H1 (cell line): ENCODE measurements around the gene RAMACL. TPM values are rescaled to one million over a fixed set of nuclear protein-coding genes. Genes with fewer than 3 reads are reported as not detected.
A peak's percentile ranks its signal among the peaks of the same experiment; 100 is the strongest.

Experiments used
- CTCF ChIA-PET: fragments of 300-600 bp; sonication (Branson Sonifier 250); formaldehyde crosslinking; loops from one replicate; lab custom pipeline; 2021; ENCODE audit not compliant: partially characterized antibody; lab: Charles Lee
- POLR2A ChIA-PET: fragments of 300-600 bp; sonication (Branson Sonifier 250); formaldehyde crosslinking; loops from one replicate; lab custom pipeline; 2021; ENCODE audit warnings: inconsistent platforms; ENCODE audit not compliant: partially characterized antibody; lab: Charles Lee
- DNase-seq, 2 experiments: peaks; one replicate each; pipeline versions ENCODE4 v3.0.0 to v3.0.0-alpha.2; 2010 to 2022; ENCODE audit warnings: low spot score in 2 of 2, low read depth in 1 of 2, mixed read lengths in 1 of 2
- FAIRE-seq: peaks from 2 replicates; lab custom pipeline; 2011; peaks lifted over from hg19 to GRCh38; lab: Jason Lieb, UNC
- H2AFZ ChIP-seq: 2 replicates; pipeline ENCODE4 v1.8.1; 2012; ENCODE audit warnings: low read length, inconsistent platforms
- H2AK5ac ChIP-seq: 2 replicates; pipeline ENCODE4 v1.6.1; 2013; ENCODE audit warnings: low read depth, low read length
- H2BK120ac ChIP-seq: replicated peaks from 2 replicates; pipeline ENCODE3; 2013; ENCODE audit warnings: low read depth, low read length, inconsistent platforms
- H2BK12ac ChIP-seq: 2 replicates; pipeline ENCODE4 v1.6.1; 2013; ENCODE audit warnings: low read depth, low read length
- H2BK15ac ChIP-seq: 2 replicates; pipeline ENCODE4 v1.6.1; 2013; ENCODE audit warnings: low read length
- H2BK20ac ChIP-seq: 2 replicates; pipeline ENCODE4 v1.6.1; 2013; ENCODE audit warnings: low read length
- H2BK5ac ChIP-seq: 2 replicates; pipeline ENCODE4 v1.6.1; 2013; ENCODE audit warnings: low read depth, low read length
- H3K14ac ChIP-seq: 2 replicates; pipeline ENCODE4 v1.6.1; 2013; ENCODE audit warnings: inconsistent platforms; ENCODE audit not compliant: insufficient read length
- H3K18ac ChIP-seq: 2 replicates; pipeline ENCODE4 v1.6.1; 2013; ENCODE audit warnings: low read length; ENCODE audit errors: extremely low read depth
- H3K23ac ChIP-seq: 2 replicates; pipeline ENCODE4 v1.6.1; 2013; ENCODE audit warnings: inconsistent platforms; ENCODE audit not compliant: insufficient read length
- H3K23me2 ChIP-seq: 2 replicates; pipeline ENCODE4 v1.6.1; 2013; ENCODE audit warnings: low read depth, low read length
- H3K27ac ChIP-seq: 2 replicates; pipeline ENCODE4 v1.6.1; 2011; ENCODE audit warnings: low read depth, low read length, inconsistent platforms
- H3K27me3 ChIP-seq, 4 experiments: replicated peaks in 1 of 4; 1 replicate in 1 of 4; 2 replicates in 3 of 4; pipeline versions ENCODE4 v1.6.1 to v1.8.1; 2011 to 2013; ENCODE audit warnings: low read length in 3 of 4, mild to moderate bottlenecking in 3 of 4, inconsistent platforms in 2 of 4, mixed read lengths in 2 of 4, moderate library complexity in 1 of 4; ENCODE audit not compliant: control insufficient read depth in 3 of 4, insufficient read depth in 3 of 4; ENCODE audit errors: extremely low read depth in 1 of 4
- H3K36me3 ChIP-seq, 4 experiments: 2 replicates each; pipeline versions ENCODE4 v1.6.1 to v1.8.1; 2011 to 2013; ENCODE audit warnings: mild to moderate bottlenecking in 4 of 4, low read length in 3 of 4, moderate library complexity in 2 of 4, control low read depth in 1 of 4, inconsistent platforms in 1 of 4; ENCODE audit not compliant: insufficient read depth in 4 of 4, control insufficient read depth in 2 of 4
- H3K4ac ChIP-seq: replicated peaks from 2 replicates; pipeline ENCODE3; 2013; ENCODE audit warnings: low read length, low read depth, mixed read lengths, inconsistent platforms; ENCODE audit not compliant: insufficient read length
- H3K4me1 ChIP-seq, 4 experiments: replicated peaks in 1 of 4; 1 replicate in 1 of 4; 2 replicates in 3 of 4; pipeline versions ENCODE4 v1.6.1 to v1.8.1; 2011 to 2013; ENCODE audit warnings: low read length in 3 of 4, inconsistent platforms in 2 of 4, mixed read lengths in 1 of 4; ENCODE audit not compliant: insufficient read depth in 4 of 4, control insufficient read depth in 3 of 4
- H3K4me2 ChIP-seq, 2 experiments: 2 replicates each; pipeline versions ENCODE4 v1.6.1 to v1.8.1; 2011 to 2013; ENCODE audit warnings: low read depth in 2 of 2, low read length in 2 of 2, control low read depth in 1 of 2, inconsistent platforms in 1 of 2, mild to moderate bottlenecking in 1 of 2; ENCODE audit not compliant: insufficient read depth in 1 of 2
- H3K4me3 ChIP-seq, 4 experiments: fragments of 200-600, 300-600 bp in 1 of 4; sonication (generic), shearing (Covaris generic), sonication (Bioruptor Twin) in 1 of 4; 2 replicates each; pipeline versions ENCODE4 v1.5.1 to v1.8.1; 2011 to 2016; ENCODE audit warnings: low read length in 4 of 4, low read depth in 3 of 4, control low read depth in 2 of 4, inconsistent platforms in 2 of 4, mild to moderate bottlenecking in 2 of 4, mixed read lengths in 1 of 4, moderate library complexity in 1 of 4; ENCODE audit not compliant: insufficient read depth in 2 of 4; ENCODE audit errors: extremely low read depth in 1 of 4
- H3K56ac ChIP-seq: replicated peaks from 2 replicates; pipeline ENCODE3; 2013; ENCODE audit warnings: low read depth, mild to moderate bottlenecking, mixed read lengths, low read length, inconsistent platforms; ENCODE audit not compliant: insufficient read length
- H3K79me1 ChIP-seq: 2 replicates; pipeline ENCODE4 v1.6.1; 2013; ENCODE audit warnings: low read depth, low read length, control low read depth
- H3K79me2 ChIP-seq, 2 experiments: 2 replicates each; pipeline versions ENCODE4 v1.6.1 to v1.8.1; 2012 to 2013; ENCODE audit warnings: low read length in 2 of 2, mild to moderate bottlenecking in 2 of 2, inconsistent platforms in 1 of 2; ENCODE audit not compliant: insufficient read depth in 2 of 2, control insufficient read depth in 1 of 2
- H3K9ac ChIP-seq, 4 experiments: replicated peaks in 1 of 4; 1 replicate in 1 of 4; 2 replicates in 3 of 4; pipeline versions ENCODE4 v1.6.1 to v1.8.1; 2011 to 2013; ENCODE audit warnings: low read depth in 3 of 4, low read length in 3 of 4, control low read depth in 2 of 4, mild to moderate bottlenecking in 2 of 4, moderate library complexity in 2 of 4, inconsistent platforms in 1 of 4; ENCODE audit errors: extremely low read depth in 1 of 4
- H3K9me3 ChIP-seq, 2 experiments: 2 replicates each; pipeline versions ENCODE4 v1.6.1 to v1.8.1; 2012 to 2013; ENCODE audit warnings: mild to moderate bottlenecking in 2 of 2, moderate library complexity in 2 of 2, control low read depth in 1 of 2, inconsistent platforms in 1 of 2, low read depth in 1 of 2, low read length in 1 of 2, mixed read lengths in 1 of 2; ENCODE audit not compliant: insufficient read depth in 2 of 2
- H4K20me1 ChIP-seq, 2 experiments: replicated peaks in 1 of 2; 2 replicates each; pipeline versions ENCODE3 to v1.8.1; 2011 to 2013; ENCODE audit warnings: inconsistent platforms in 2 of 2, low read length in 2 of 2, mild to moderate bottlenecking in 1 of 2; ENCODE audit not compliant: insufficient read depth in 2 of 2, control insufficient read depth in 1 of 2
- H4K5ac ChIP-seq: 2 replicates; pipeline ENCODE4 v1.6.1; 2013; ENCODE audit warnings: low read length, low read depth, mixed read lengths, inconsistent platforms; ENCODE audit not compliant: insufficient read length
- H4K8ac ChIP-seq: 2 replicates; pipeline ENCODE4 v1.8.0; 2013; ENCODE audit warnings: mild to moderate bottlenecking, moderate library complexity, low read length, inconsistent platforms; ENCODE audit not compliant: insufficient read depth; ENCODE audit errors: extremely low read depth
- H4K91ac ChIP-seq: replicated peaks from 2 replicates; pipeline ENCODE3; 2013; ENCODE audit warnings: low read length, mixed read lengths, inconsistent platforms; ENCODE audit not compliant: insufficient read length
- ASH2L ChIP-seq: fragments of 200-600, 300-600 bp; sonication (generic); IDR thresholded peaks from one replicate; pipeline ENCODE4 v1.7.1; 2017; ENCODE audit warnings: low read length
- BACH1 ChIP-seq: IDR thresholded peaks from 2 replicates; pipeline ENCODE4 v1.6.1; 2012; ENCODE audit warnings: low read length, improper control_type of control experiment
- KDM5A ChIP-seq: fragments of 200-600 bp; IDR thresholded peaks from 2 replicates; pipeline ENCODE4 v1.7.1; 2012; ENCODE audit warnings: mild to moderate bottlenecking, low read length, inconsistent platforms, mixed read lengths
- POLR2A ChIP-seq, 2 experiments: IDR thresholded peaks; 1 replicate in 1 of 2; 2 replicates in 1 of 2; pipeline ENCODE4 v1.6.1; 2011; ENCODE audit warnings: low read depth in 2 of 2, low read length in 2 of 2, mild to moderate bottlenecking in 2 of 2; ENCODE audit errors: control extremely low read depth in 1 of 2
- YY1 ChIP-seq: IDR thresholded peaks from 2 replicates; pipeline ENCODE4 v1.6.1; 2011; ENCODE audit warnings: low read depth, mild to moderate bottlenecking, low read length
- WGBS, 2 experiments: shearing (Covaris generic) in 1 of 2; methylation state at CpG; one replicate each; pipeline versions ENCODE4 v1.1.6 to v1.1.7; 2013 to 2015; ENCODE audit warnings: low lambda C conversion rate in 2 of 2, mixed read lengths in 2 of 2, inconsistent platforms in 1 of 2, low coverage in 1 of 2, missing lambda C conversion rate in 1 of 2; ENCODE audit not compliant: insufficient replicate concordance in 2 of 2, insufficient coverage in 1 of 2, insufficient read length in 1 of 2; ENCODE audit errors: extremely low coverage in 1 of 2, missing lambda C conversion rate in 1 of 2; 5-methylcytosine and 5-hydroxymethylcytosine counted together
- polyA plus RNA-seq, 7 experiments: library from polyadenylated mRNA; depleted of rRNA in 3 of 7; stranded (reverse) in 5 of 7; unstranded in 2 of 7; fragments of >200 nt in 5 of 7; fragments of 200-250 nt in 2 of 7; gene quantifications; 1 replicate in 5 of 7; 2 replicates in 1 of 7; 4 replicates in 1 of 7; pipeline versions ENCODE4 v1.2.1 to v1.2.3, GENCODE V29; 2011 to 2013; ENCODE audit warnings: missing spikeins in 2 of 7, mixed read lengths in 2 of 7
- total RNA-seq: library from RNA; stranded (reverse); fragmentation: NEBNext Ultra II Directional; extraction: Animal tissue kit (Norgen Biotek cat#: 25700); gene quantifications from 2 replicates; pipeline ENCODE4 v1.2.1, GENCODE V29; 2021

Gene RAMACL
- total and polyA plus RNA-seq, 2 of the 8 experiments (the other 6 are each of a cell fraction or from before 2014, with no cell fraction given), result 0.23 to 0.97 TPM

GRCh38 chr6:166565084-166565967, 21.2 kb downstream of the RAMACL start:
- Histone ChIP-seq H3K9me3 (no peaks in the 10 kb centered on the region), H3K4ac (no peak overlapping the region), H3K36me3 (no peaks in the 10 kb centered on the region), H2BK15ac (peak overlapping the region; percentile 74; the same call in 1 of the 2 replicates), H3K14ac (no peak overlapping the region), H4K20me1 (peaks cover 0 to 4% of the 10 kb centered on the region in 2 experiments), H3K4me1 (peaks cover 0 to 12% (median under 1%) of the 10 kb centered on the region in 4 experiments; a peak in 5 of 7 replicates), H3K4me2 (no peak overlapping the region), H3K23ac (no peak overlapping the region), H4K8ac (0 out of 2 replicates have a peak overlapping the region, but pooled peaks have one; percentile 58), H3K79me2 (peaks cover 0 to 10% of the 10 kb centered on the region in 2 experiments; a peak in 2 of 4 replicates), H3K27ac (no peak overlapping the region), H2BK5ac (no peak overlapping the region), H3K18ac (no peak overlapping the region), H3K56ac (no peak overlapping the region), H3K4me3 (no peak overlapping the region), H3K27me3 (no peaks in the 10 kb centered on the region; a peak in 1 of 7 replicates), H2AFZ (no peak overlapping the region), H2BK120ac (no peak overlapping the region), H2BK12ac (no peak overlapping the region; the same call in 1 of the 2 replicates), H3K9ac (no peak overlapping the region), H3K79me1 (peaks cover 5% of the 10 kb centered on the region; the same call in 1 of the 2 replicates), H4K91ac (no peak overlapping the region), H4K5ac (no peak overlapping the region), H3K23me2 (no peaks in the 10 kb centered on the region), H2BK20ac (no peak overlapping the region), H2AK5ac (no peak overlapping the region)
- ChIA-PET CTCF (interaction anchor here (0.6 to 3.5 kb wide), 2 partner anchors 10 to 632 kb away, joined by 3 to 14 read pairs; no protein-coding TSS in a partner anchor), POLR2A (interaction anchor here (1.3 kb wide), 1 partner anchor 9 kb away, joined by 3 read pairs; no protein-coding TSS in a partner anchor)
- DNase-seq, result no peak
- 83% methylated on average over 24 of the region's 24 CpGs; no CpG with 5 or more reads in 1 of the 2 experiments for WGBS, 2 experiments
- FAIRE-seq, result no peak
- no peak for TF ChIP-seq BACH1
- no peak for TF ChIP-seq YY1
- TF ChIP-seq POLR2A (IDR thresholded peaks at IDR 0.05; ENCODE audit: control extremely low read depth in 1 of 2, low read depth in 2 of 2, low read length in 2 of 2), result no peak
- TF ChIP-seq KDM5A, result no peak
- no peak for TF ChIP-seq ASH2L
